ENCODE data around the gene CARD9. TPM values are rescaled to one million over a fixed set of nuclear protein-coding genes. Genes with fewer than 3 reads are reported as not detected.

The CARD9 gene
- polyA plus RNA-seq = under 1 TPM in 2 of 3 donors, not detected in 1; 0.28 to 0.56 TPM

- Mint-ChIP-seq H3K27ac (no peak within 1 kb of the TSS), H3K4me3 (peak within 1 kb of the TSS in 2 of 5 donors; percentile 57 to 64), H3K36me3 (peaks cover 0 to 4% (median 0%) of the 10 kb centered on the region in 3 donors), H3K4me1 (no peaks in the 10 kb centered on the region), H3K27me3 (ENCODE audit: low read depth in 3 of 3) (peaks cover 0 to 6% (median 2%) of the 10 kb centered on the region in 3 donors), H3K9me3 (no peaks in the 10 kb centered on the region)
- DNase-seq = no peak
Observed at GRCh38 chr9:136373300-136374182, at the start of gene CARD9. CARD9 (minus strand) TSS chr9:136373669; CDS start chr9:136372078, 1,591 bp downstream.

GRCh38 chr9:136422876-136423275 is 49.4 kb upstream of the CARD9 start:
- Mint-ChIP-seq H3K27ac (no peak overlapping the region), H3K36me3 (peaks cover 0 to 8% (median 0%) of the 10 kb centered on the region in 3 donors), H3K9me3 (no peaks in the 10 kb centered on the region), H3K4me1 (no peaks in the 10 kb centered on the region), H3K4me3 (no peak overlapping the region), H3K27me3 (ENCODE audit: low read depth in 3 of 3) (peaks cover 0 to 2% (median 0%) of the 10 kb centered on the region in 3 donors)
- no peak for DNase-seq

- H3K27ac Mint-ChIP-seq = no peak overlapping the region
- peaks cover 0 to 2% (median 0%) of the 10 kb centered on the region in 3 donors for H3K27me3 Mint-ChIP-seq (ENCODE audit: low read depth in 3 of 3)
- no peaks in the 10 kb centered on the region for H3K9me3 Mint-ChIP-seq
- no peaks in the 10 kb centered on the region for H3K4me1 Mint-ChIP-seq
- DNase-seq = no peak
- peaks cover 0 to 15% (median 3%) of the 10 kb centered on the region in 3 donors for H3K36me3 Mint-ChIP-seq
- no peak overlapping the region for H3K4me3 Mint-ChIP-seq
Observed at GRCh38 chr9:136421791-136422190, 48.3 kb upstream of the CARD9 start.

GRCh38 chr9:136419092-136419420 is 45.6 kb upstream of the CARD9 start:
- H3K27me3 Mint-ChIP-seq (ENCODE audit: low read depth in 3 of 3) = peaks cover 0 to 5% (median 0%) of the 10 kb centered on the region in 3 donors
- no peak overlapping the region for H3K27ac Mint-ChIP-seq
- DNase-seq = no peak
- H3K36me3 Mint-ChIP-seq = peaks cover 0 to 25% (median 8%) of the 10 kb centered on the region in 3 donors
- no peak overlapping the region for H3K4me3 Mint-ChIP-seq
- peaks cover 0 to 2% (median 0%) of the 10 kb centered on the region in 6 donors for H3K9me3 Mint-ChIP-seq
- H3K4me1 Mint-ChIP-seq = no peaks in the 10 kb centered on the region

- H3K27ac Mint-ChIP-seq = peak overlapping the region in 1 of 6 donors; percentile 46
- H3K4me1 Mint-ChIP-seq = peaks cover 0 to 2% of the 10 kb centered on the region in 2 donors
- H3K9me3 Mint-ChIP-seq = peaks cover 0 to 2% (median 0%) of the 10 kb centered on the region in 6 donors
- peaks cover 0 to 25% (median 11%) of the 10 kb centered on the region in 3 donors for H3K36me3 Mint-ChIP-seq
- H3K27me3 Mint-ChIP-seq (ENCODE audit: low read depth in 3 of 3) = peaks cover 0 to 3% (median 0%) of the 10 kb centered on the region in 3 donors
- H3K4me3 Mint-ChIP-seq = no peak overlapping the region
- no peak for DNase-seq
Observed at GRCh38 chr9:136418182-136419091, 45.0 kb upstream of the CARD9 start.

GRCh38 chr9:136416914-136417313 is 43.4 kb upstream of the CARD9 start:
- Mint-ChIP-seq H3K4me3 (no peak overlapping the region), H3K9me3 (peaks cover 0 to 2% (median 0%) of the 10 kb centered on the region in 6 donors), H3K4me1 (peaks cover 4 to 6% of the 10 kb centered on the region in 2 donors), H3K27ac (no peak overlapping the region), H3K27me3 (ENCODE audit: low read depth in 3 of 3) (peaks cover 0 to 3% (median under 1%) of the 10 kb centered on the region in 3 donors), H3K36me3 (peaks cover 2 to 22% (median 11%) of the 10 kb centered on the region in 3 donors)
- DNase-seq = no peak

- Mint-ChIP-seq H3K4me3 (no peak overlapping the region), H3K9me3 (peaks cover 0 to 2% (median 0%) of the 10 kb centered on the region in 6 donors), H3K36me3 (peaks cover 2 to 22% (median 11%) of the 10 kb centered on the region in 3 donors), H3K27me3 (ENCODE audit: low read depth in 3 of 3) (peaks cover 0 to 3% (median 2%) of the 10 kb centered on the region in 3 donors), H3K27ac (no peak overlapping the region), H3K4me1 (peaks cover 9 to 10% of the 10 kb centered on the region in 2 donors)
- no peak for DNase-seq
Observed at GRCh38 chr9:136416427-136416826, 43.0 kb upstream of the CARD9 start.

- Mint-ChIP-seq H3K27me3 (ENCODE audit: low read depth in 3 of 3) (peaks cover 3 to 17% (median 9%) of the 10 kb centered on the region in 3 donors), H3K4me1 (peaks cover 30 to 33% of the 10 kb centered on the region in 2 donors), H3K36me3 (peaks cover 2 to 17% (median 11%) of the 10 kb centered on the region in 3 donors), H3K27ac (no peak overlapping the region), H3K4me3 (no peak overlapping the region), H3K9me3 (peaks cover 0 to 2% (median 0%) of the 10 kb centered on the region in 6 donors)
- DNase-seq = no peak
Observed at GRCh38 chr9:136412962-136413361, 39.5 kb upstream of the CARD9 start.

GRCh38 chr9:136411378-136411777 is 37.9 kb upstream of the CARD9 start:
- Mint-ChIP-seq H3K9me3 (peaks cover 0 to 2% (median 0%) of the 10 kb centered on the region in 6 donors), H3K4me3 (peak overlapping the region; percentile 83 to 91 (median 88)), H3K27ac (peak overlapping the region; percentile 84 to 92 (median 88)), H3K36me3 (peaks cover 4 to 9% (median 8%) of the 10 kb centered on the region in 3 donors), H3K4me1 (peaks cover 30 to 33% of the 10 kb centered on the region in 2 donors), H3K27me3 (ENCODE audit: low read depth in 3 of 3) (peaks cover 3 to 17% (median 9%) of the 10 kb centered on the region in 3 donors)
- DNase-seq = no peak

GRCh38 chr9:136410500-136411287 is 37.2 kb upstream of the CARD9 start, which contains the start of the genes ENTR1 and PMPCA:
ENTR1 (minus strand) TSS chr9:136410614; CDS start chr9:136410397, 217 bp downstream.
PMPCA (plus strand) TSS chr9:136410658; CDS start chr9:136410669, 11 bp downstream.
- peak within 1 kb of the TSS; percentile 84 to 92 (median 88) for H3K27ac Mint-ChIP-seq

GRCh38 chr9:136409557-136410455 is 36.3 kb upstream of the CARD9 start:
- Mint-ChIP-seq H3K4me1 (peaks cover 35 to 36% of the 10 kb centered on the region in 2 donors), H3K36me3 (peaks cover 4 to 11% (median 8%) of the 10 kb centered on the region in 3 donors), H3K4me3 (peak overlapping the region; percentile 84 to 89 (median 87)), H3K27ac (peak overlapping the region; percentile 77 to 90 (median 85)), H3K27me3 (ENCODE audit: low read depth in 3 of 3) (peaks cover 3 to 14% (median 9%) of the 10 kb centered on the region in 3 donors), H3K9me3 (peaks cover 0 to under 1% (median 0%) of the 10 kb centered on the region in 6 donors)
- DNase-seq = peak in 2 of 3 donors; percentile 29 to 32

More at GRCh38 chr9:136410500-136411287, 37.2 kb upstream of the CARD9 start, which contains the start of the genes ENTR1 and PMPCA:
- Mint-ChIP-seq H3K27me3 (ENCODE audit: low read depth in 3 of 3) (peaks cover 3 to 14% (median 9%) of the 10 kb centered on the region in 3 donors), H3K36me3 (peaks cover 4 to 9% (median 8%) of the 10 kb centered on the region in 3 donors), H3K4me1 (peaks cover 30 to 33% of the 10 kb centered on the region in 2 donors), H3K4me3 (peak within 1 kb of the TSS; percentile 84 to 91 (median 88)), H3K9me3 (peaks cover 0 to 2% (median 0%) of the 10 kb centered on the region in 6 donors)
- peak; percentile 93 for DNase-seq
